ENCODE measurements around the gene GPSM1.
"Not testable (repeated sequence)": the region's sequence is repeated elsewhere in the genome, so short reads cannot be mapped to it uniquely, and the experiment has no call there.

The GPSM1 gene

DNA sequence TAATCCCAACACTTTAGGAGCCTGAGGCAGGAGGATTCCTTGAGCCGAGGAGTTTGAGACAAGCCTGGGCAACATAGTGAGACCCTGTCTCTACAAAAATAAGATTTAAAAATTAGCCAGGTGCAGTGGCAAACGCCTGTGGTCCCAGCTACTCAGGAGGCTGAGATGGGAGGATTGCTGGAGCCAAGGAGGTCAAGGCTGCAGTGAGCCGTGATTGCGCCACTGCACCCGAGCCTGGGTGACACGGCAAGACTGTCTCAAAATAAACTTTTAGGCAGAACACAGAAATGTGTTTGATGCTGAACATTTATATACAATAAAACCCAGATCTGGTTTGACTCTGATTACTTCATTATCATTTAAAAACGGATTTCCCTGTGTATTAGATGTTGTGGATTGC is 78.1 kb downstream of the GPSM1 start:
- H3K9ac ChIP-seq (ENCODE audit: low read depth, low read length), result no peak overlapping the region
- no peak for TF ChIP-seq EZH2 (IDR thresholded peaks at IDR 0.05; ENCODE audit: borderline replicate concordance, low read depth, low read length, severe bottlenecking)
- TF ChIP-seq, protein P1, sequence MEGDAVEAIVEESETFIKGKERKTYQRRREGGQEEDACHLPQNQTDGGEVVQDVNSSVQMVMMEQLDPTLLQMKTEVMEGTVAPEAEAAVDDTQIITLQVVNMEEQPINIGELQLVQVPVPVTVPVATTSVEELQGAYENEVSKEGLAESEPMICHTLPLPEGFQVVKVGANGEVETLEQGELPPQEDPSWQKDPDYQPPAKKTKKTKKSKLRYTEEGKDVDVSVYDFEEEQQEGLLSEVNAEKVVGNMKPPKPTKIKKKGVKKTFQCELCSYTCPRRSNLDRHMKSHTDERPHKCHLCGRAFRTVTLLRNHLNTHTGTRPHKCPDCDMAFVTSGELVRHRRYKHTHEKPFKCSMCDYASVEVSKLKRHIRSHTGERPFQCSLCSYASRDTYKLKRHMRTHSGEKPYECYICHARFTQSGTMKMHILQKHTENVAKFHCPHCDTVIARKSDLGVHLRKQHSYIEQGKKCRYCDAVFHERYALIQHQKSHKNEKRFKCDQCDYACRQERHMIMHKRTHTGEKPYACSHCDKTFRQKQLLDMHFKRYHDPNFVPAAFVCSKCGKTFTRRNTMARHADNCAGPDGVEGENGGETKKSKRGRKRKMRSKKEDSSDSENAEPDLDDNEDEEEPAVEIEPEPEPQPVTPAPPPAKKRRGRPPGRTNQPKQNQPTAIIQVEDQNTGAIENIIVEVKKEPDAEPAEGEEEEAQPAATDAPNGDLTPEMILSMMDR (IDR thresholded peaks at IDR 0.05; ENCODE audit: borderline replicate concordance, extremely low read depth, low read length, poor library complexity, severe bottlenecking), result no peak

DNA sequence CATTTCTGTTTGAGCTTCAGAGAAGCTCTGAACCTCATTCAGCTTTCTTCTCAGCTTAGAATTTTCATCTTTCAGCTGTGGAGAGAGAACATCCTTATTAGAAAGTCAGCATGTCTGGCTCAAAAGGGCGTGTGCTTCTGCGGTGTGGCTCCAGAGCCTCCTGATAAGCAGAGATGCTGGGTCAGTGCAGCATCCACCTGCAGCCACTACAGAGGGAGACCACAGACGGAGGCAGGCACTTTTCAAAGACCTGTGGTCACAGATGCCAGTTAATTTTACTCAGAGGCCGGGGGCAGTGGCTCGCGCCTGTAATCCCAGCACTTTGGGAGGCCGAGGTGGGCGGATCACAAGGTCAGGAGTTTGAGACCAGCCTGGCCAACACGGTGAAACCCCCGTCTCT is 78.6 kb downstream of the GPSM1 start:
- H3K4me2 ChIP-seq (ENCODE audit: insufficient read depth, low read length); H3K27me3 ChIP-seq (ENCODE audit: insufficient read depth, low read length, poor library complexity); ATAC-seq (ENCODE audit: insufficient read depth, low read depth); H3K27ac ChIP-seq (ENCODE audit: low read length); H2AFZ ChIP-seq (ENCODE audit: low read depth, low read length); H3K9ac ChIP-seq (ENCODE audit: low read depth, low read length); H4K20me1 ChIP-seq (ENCODE audit: insufficient read depth, low read length); H3K9me3 ChIP-seq (ENCODE audit: insufficient read depth, low read length, severe bottlenecking); H3K4me3 ChIP-seq (ENCODE audit: low read depth in 1 of 2, low read length in 2 of 2); DNase-seq: not testable (repeated sequence)
- Histone ChIP-seq H3K79me2 (ENCODE audit: insufficient read depth, low read length) (peaks cover 25% of the 10 kb centered on the region), H3K36me3 (ENCODE audit: insufficient read depth, low read length) (peaks cover 56% of the 10 kb centered on the region), H3K4me1 (ENCODE audit: insufficient read depth, low read length) (peaks cover 19% of the 10 kb centered on the region)

More for the DNA sequence above, 78.1 kb downstream of the GPSM1 start:
- no peak overlapping the region for H3K4me2 ChIP-seq (ENCODE audit: insufficient read depth, low read length)
- ATAC-seq (ENCODE audit: insufficient read depth, low read depth), result no peak
- no peaks in the 10 kb centered on the region for H3K9me3 ChIP-seq (ENCODE audit: insufficient read depth, low read length, severe bottlenecking)
- H3K79me2 ChIP-seq (ENCODE audit: insufficient read depth, low read length), result peaks cover 21% of the 10 kb centered on the region
- DNase-seq, result no peak
- H3K27ac ChIP-seq (ENCODE audit: low read length), result no peak overlapping the region
- H3K4me1 ChIP-seq (ENCODE audit: insufficient read depth, low read length), result peaks cover 23% of the 10 kb centered on the region
- peaks cover 3% of the 10 kb centered on the region; the same call in 1 of the 2 replicates for H4K20me1 ChIP-seq (ENCODE audit: insufficient read depth, low read length)
- H3K27me3 ChIP-seq (ENCODE audit: insufficient read depth, low read length, poor library complexity), result no peaks in the 10 kb centered on the region
- no peak overlapping the region for H3K4me3 ChIP-seq (ENCODE audit: low read depth in 1 of 2, low read length in 2 of 2)
- H2AFZ ChIP-seq (ENCODE audit: low read depth, low read length), result no peak overlapping the region
- H3K36me3 ChIP-seq (ENCODE audit: insufficient read depth, low read length), result peaks cover 56% of the 10 kb centered on the region

DNA sequence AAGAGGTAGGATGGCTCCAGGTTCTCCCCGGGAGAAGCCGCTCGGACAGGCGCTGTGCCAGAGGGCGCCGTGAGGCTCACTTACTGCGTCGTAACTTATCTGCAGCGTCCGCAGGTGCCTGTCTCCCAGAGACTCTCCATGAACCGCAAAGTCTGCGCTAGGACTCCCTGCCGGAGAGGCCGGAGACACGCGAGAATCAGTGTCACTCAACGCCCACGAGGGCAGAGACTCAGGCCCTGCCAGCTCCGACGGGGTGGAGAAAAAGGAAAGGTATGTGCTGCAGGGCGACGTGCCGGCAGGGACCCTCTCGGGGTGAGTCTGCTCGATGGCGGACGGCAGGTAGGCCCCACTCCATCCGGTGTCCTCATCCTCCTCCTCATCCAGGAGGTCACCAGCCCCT is 79.7 kb downstream of the GPSM1 start:
- Histone ChIP-seq H3K79me2 (ENCODE audit: insufficient read depth, low read length) (peaks cover 37% of the 10 kb centered on the region), H4K20me1 (ENCODE audit: insufficient read depth, low read length) (peaks cover 15% of the 10 kb centered on the region), H3K4me1 (ENCODE audit: insufficient read depth, low read length) (peaks cover 28% of the 10 kb centered on the region), H3K36me3 (ENCODE audit: insufficient read depth, low read length) (peaks cover 52% of the 10 kb centered on the region)
- not testable (repeated sequence) for H3K4me2 ChIP-seq (ENCODE audit: insufficient read depth, low read length); H3K9me3 ChIP-seq (ENCODE audit: insufficient read depth, low read length, severe bottlenecking); H3K9ac ChIP-seq (ENCODE audit: low read depth, low read length); ATAC-seq (ENCODE audit: insufficient read depth, low read depth); H3K27ac ChIP-seq (ENCODE audit: low read length); H3K27me3 ChIP-seq (ENCODE audit: insufficient read depth, low read length, poor library complexity); H3K4me3 ChIP-seq (ENCODE audit: low read depth in 1 of 2, low read length in 2 of 2); DNase-seq; H2AFZ ChIP-seq (ENCODE audit: low read depth, low read length)

DNA sequence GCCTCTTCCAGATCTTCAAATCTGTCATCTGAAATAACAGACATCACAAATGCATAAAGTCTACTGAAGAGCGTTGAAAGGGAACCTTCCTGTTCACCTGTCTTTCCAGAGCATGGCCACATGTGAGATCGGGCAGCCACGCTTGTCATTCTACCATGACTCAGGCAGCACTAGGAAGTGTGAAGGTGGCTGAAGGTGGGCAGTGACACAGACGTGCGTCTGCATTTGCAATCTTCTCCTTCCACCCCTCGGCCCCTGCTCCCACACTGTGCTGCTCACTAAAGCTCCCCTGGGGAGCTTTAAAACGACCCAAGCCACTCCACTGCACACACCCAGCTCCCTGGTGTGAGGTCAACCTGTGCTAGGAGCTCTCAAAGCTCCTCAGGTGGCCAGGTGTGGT is 80.6 kb downstream of the GPSM1 start:
- ATAC-seq (ENCODE audit: insufficient read depth, low read depth) (no peak), DNase-seq (no peak)
- no peak overlapping the region for H3K9ac ChIP-seq (ENCODE audit: low read depth, low read length)
- H3K79me2 ChIP-seq (ENCODE audit: insufficient read depth, low read length), result peaks cover 45% of the 10 kb centered on the region
- no peak overlapping the region for H3K4me2 ChIP-seq (ENCODE audit: insufficient read depth, low read length)
- H2AFZ ChIP-seq (ENCODE audit: low read depth, low read length), result no peak overlapping the region
- peaks cover 53% of the 10 kb centered on the region for H3K36me3 ChIP-seq (ENCODE audit: insufficient read depth, low read length)
- no peak overlapping the region for H3K27ac ChIP-seq (ENCODE audit: low read length)
- H4K20me1 ChIP-seq (ENCODE audit: insufficient read depth, low read length), result peaks cover 19% of the 10 kb centered on the region
- TF ChIP-seq, protein P1 (IDR thresholded peaks at IDR 0.05; ENCODE audit: borderline replicate concordance, extremely low read depth, low read length, poor library complexity, severe bottlenecking), result no peak
- TF ChIP-seq EZH2 (IDR thresholded peaks at IDR 0.05; ENCODE audit: borderline replicate concordance, low read depth, low read length, severe bottlenecking), result no peak
- no peaks in the 10 kb centered on the region for H3K9me3 ChIP-seq (ENCODE audit: insufficient read depth, low read length, severe bottlenecking)
- H3K4me3 ChIP-seq (ENCODE audit: low read depth in 1 of 2, low read length in 2 of 2), result no peak overlapping the region
- peaks cover 35% of the 10 kb centered on the region for H3K4me1 ChIP-seq (ENCODE audit: insufficient read depth, low read length)
- no peaks in the 10 kb centered on the region for H3K27me3 ChIP-seq (ENCODE audit: insufficient read depth, low read length, poor library complexity)

Measured in DND-41 (cell line).